LNCaP clone FGC (cell line): ENCODE data around the gene STON2.

Source experiments
- DNase-seq: peaks from one replicate; pipeline ENCODE4 v3.0.0-alpha.2; 2011; ENCODE audit warnings: low read depth
- H3K4me3 ChIP-seq: 2 replicates; pipeline ENCODE4 v1.5.1; 2011; ENCODE audit warnings: mild to moderate bottlenecking, low read depth, low read length, control low read depth
- TF ChIP-seq, protein P1 (sequence below): IDR thresholded peaks from 2 replicates; pipeline ENCODE4 v1.5.1; 2012; ENCODE audit warnings: mild to moderate bottlenecking; ENCODE audit not compliant: control insufficient read depth, insufficient read depth; ENCODE audit errors: extremely low read depth

Gene STON2

DNA sequence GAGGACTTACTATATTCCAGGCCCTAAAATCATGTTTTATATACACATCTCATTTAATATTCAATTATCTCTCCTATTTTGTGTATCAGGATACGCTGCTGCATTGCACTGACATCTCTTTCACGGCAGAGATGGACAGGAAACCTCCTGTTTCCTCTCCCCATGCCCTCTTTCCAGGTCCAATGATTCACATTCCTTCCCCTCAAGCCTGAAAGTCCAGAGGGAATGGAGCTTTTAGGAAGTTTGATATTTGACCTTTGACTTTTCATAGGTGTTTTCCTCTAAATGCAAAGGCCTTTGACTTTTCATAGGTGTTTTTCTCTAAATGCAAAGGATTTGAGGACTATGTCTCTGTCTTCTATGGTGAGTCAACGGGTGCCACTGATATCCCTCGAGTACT lies 89.5 kb downstream of the STON2 start:
- TF ChIP-seq, protein P1, sequence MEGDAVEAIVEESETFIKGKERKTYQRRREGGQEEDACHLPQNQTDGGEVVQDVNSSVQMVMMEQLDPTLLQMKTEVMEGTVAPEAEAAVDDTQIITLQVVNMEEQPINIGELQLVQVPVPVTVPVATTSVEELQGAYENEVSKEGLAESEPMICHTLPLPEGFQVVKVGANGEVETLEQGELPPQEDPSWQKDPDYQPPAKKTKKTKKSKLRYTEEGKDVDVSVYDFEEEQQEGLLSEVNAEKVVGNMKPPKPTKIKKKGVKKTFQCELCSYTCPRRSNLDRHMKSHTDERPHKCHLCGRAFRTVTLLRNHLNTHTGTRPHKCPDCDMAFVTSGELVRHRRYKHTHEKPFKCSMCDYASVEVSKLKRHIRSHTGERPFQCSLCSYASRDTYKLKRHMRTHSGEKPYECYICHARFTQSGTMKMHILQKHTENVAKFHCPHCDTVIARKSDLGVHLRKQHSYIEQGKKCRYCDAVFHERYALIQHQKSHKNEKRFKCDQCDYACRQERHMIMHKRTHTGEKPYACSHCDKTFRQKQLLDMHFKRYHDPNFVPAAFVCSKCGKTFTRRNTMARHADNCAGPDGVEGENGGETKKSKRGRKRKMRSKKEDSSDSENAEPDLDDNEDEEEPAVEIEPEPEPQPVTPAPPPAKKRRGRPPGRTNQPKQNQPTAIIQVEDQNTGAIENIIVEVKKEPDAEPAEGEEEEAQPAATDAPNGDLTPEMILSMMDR = no peak
- DNase-seq = no peak
- H3K4me3 ChIP-seq = no peak overlapping the region

DNA sequence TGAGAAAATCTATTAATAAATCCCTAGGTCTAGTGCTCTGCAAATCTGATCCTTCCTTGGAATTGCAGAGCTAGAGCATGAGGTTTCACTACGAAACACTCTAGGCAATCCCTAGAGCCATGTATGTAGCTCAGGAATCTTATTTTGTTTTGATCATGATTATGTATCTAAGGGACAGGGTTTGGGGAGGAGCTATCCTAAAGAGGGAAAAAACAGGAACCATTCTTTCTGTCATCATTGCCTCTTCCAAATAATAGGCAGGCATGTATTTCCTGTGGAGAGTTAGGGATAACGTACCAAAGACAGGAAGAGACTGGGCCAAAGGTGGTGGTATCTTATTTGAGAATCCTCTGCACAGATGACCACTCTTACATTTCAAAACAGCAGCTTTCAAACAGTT lies 90.6 kb downstream of the STON2 start:
- no peak for DNase-seq
- no peak overlapping the region for H3K4me3 ChIP-seq
- TF ChIP-seq, protein P1 = no peak

DNA sequence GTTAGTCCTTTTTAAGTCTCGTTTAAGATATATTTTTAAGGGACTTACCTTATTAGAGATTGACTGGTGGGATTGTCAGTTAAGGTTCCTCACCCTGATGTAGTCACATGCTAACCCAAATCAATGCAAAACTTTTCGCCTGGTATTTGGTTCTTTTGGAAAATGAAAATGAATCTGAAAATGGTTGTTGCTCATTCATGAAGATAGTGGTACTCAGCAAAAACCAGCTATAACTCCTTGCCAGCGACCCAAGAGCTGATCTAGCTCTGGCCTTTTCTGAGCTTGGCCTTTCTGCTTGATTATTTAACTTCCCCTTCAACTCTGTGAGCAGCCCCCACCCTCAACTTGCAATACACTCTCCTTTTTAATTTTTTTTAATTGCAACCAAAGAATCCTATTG lies 94.4 kb downstream of the STON2 start:
- TF ChIP-seq, protein P1 = no peak
- no peak for DNase-seq
- H3K4me3 ChIP-seq = no peak overlapping the region

DNA sequence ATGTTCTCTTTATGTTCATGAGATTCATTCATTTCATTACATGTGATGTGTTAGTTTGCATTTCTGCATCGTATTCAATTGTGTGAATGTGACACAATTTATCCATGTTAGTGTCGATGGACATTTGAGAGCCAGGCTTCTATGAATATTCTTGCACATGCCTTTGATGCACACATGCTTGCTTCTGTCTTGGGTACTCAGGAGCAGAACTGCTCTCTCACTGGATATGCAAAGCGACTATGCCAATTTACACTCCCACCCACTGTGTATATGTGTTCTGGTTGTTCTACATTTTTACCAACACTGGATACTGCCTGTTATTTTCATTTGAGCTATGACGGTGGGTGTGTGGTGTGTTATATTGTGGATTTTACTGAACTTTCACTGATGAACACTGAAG lies 95.1 kb downstream of the STON2 start:
- TF ChIP-seq, protein P1 = no peak
- no peak overlapping the region for H3K4me3 ChIP-seq
- DNase-seq = no peak

DNA sequence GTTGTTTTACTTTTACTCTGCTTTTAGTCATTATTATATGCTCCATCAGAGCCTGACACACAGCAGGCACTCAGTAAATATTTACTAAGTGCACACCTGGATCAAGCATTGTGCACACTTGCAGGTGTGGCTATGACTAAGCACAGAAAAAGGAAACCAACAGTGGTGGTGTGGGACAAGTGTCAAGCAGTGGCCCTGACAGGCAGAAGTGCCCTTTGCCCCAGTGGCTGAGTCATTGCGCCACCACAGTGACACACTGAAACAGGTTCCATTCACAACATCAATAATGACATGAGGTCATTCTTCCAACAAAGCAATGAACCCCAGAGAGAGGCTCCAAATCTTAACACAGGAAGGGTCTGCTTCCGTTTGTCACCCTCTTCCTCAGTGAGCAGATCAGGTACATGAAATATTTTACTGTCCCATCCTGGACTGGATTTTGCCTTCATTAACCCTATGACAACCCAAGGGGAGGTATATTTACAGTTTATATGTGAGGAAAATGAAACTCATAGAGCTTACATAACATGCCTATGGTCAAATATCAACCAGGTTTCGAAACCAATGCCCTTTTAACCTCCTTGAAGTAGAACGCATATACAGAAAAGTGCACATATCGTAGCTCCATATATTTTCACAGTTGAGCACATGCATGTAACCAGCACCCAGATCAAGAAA lies 96.7 kb downstream of the STON2 start:
- TF ChIP-seq, protein P1 = no peak
- no peak overlapping the region for H3K4me3 ChIP-seq
- DNase-seq = peak; percentile 48

- TF ChIP-seq, protein P1 = 0 out of 2 replicates have a peak, but pooled peaks have one; percentile 0
- no peak overlapping the region for H3K4me3 ChIP-seq
- no peak for DNase-seq
Measured at GRCh38 chr14:81302638-81303037, 97.5 kb downstream of the STON2 start.

DNA sequence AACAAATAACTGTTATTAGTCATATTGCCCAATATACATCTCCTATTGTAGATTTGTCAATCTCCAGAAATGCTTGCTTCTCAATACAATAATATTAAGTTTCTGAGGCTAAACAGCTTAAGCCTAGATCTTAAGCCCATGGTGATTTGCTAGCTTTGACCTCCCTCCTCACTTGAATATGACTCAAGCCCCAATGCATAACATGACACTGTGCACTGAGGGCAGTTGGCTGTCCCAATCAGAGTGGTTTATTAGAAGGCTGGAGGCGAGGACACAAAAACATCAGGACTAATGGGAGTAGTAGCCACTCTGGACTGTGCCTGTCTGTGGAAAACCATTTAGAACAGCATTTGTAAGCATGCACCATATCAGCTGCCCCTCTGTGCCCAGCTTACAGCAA lies 98.3 kb downstream of the STON2 start:
- no peak overlapping the region for H3K4me3 ChIP-seq
- DNase-seq = no peak
- TF ChIP-seq, protein P1 = no peak
